WTC11 (cell line): ENCODE measurements around the gene OR51A2. TPM values are rescaled to one million over a fixed set of nuclear protein-coding genes. Genes with fewer than 3 reads are reported as not detected.
A peak's percentile ranks its signal among the peaks of the same experiment; 100 is the strongest.
"Not testable (repeated sequence)": the region's sequence is repeated elsewhere in the genome, so short reads cannot be mapped to it uniquely, and the experiment has no call there.

ENCODE experiments used
- ATAC-seq: fragments of 200-7000 bp; cut with Tn5 transposase; 2 replicates; pipeline ENCODE4 v1.10.0; 2021; ENCODE audit warnings: mild to moderate bottlenecking, moderate library complexity
- Bru-seq: library from RNA; stranded (reverse); fragments of 400-500 nt; gene quantifications from one replicate; lab custom pipeline; 2021; lab: Mats Ljungman, UMichigan
- CTCF ChIA-PET: fragments of 300-600 bp; sonication (Branson Sonifier 250); formaldehyde crosslinking; loops from one replicate; lab custom pipeline; 2021; ENCODE audit warnings: antibody characterized with exemption; lab: Charles Lee
- POLR2A ChIA-PET: fragments of 350-600 bp; sonication (Branson Sonifier 250); formaldehyde crosslinking; loops from one replicate; lab custom pipeline; 2021; ENCODE audit warnings: antibody characterized with exemption; lab: Charles Lee
- DNase-seq: peaks from one replicate; pipeline ENCODE4 v3.0.0; 2021; ENCODE audit warnings: low spot score
- H3K27ac Mint-ChIP-seq: 2 replicates; pipeline ENCODE4 v1.8.0; 2021; ENCODE audit warnings: mixed read lengths
- H3K27me3 Mint-ChIP-seq: 2 replicates; pipeline ENCODE4 v1.8.0; 2021; ENCODE audit warnings: low read depth, mild to moderate bottlenecking, moderate library complexity, mixed read lengths
- H3K36me3 Mint-ChIP-seq: 2 replicates; pipeline ENCODE4 v1.8.0; 2021; ENCODE audit warnings: mixed read lengths
- H3K4me1 Mint-ChIP-seq: 2 replicates; pipeline ENCODE4 v1.8.0; 2022; ENCODE audit warnings: mixed read lengths
- H3K4me3 Mint-ChIP-seq: 2 replicates; pipeline ENCODE4 v1.8.0; 2021; ENCODE audit warnings: mild to moderate bottlenecking, moderate library complexity, mixed read lengths
- H3K9me3 Mint-ChIP-seq: 2 replicates; pipeline ENCODE4 v1.8.0; 2021; ENCODE audit warnings: mixed read lengths
- FOXJ3 ChIP-seq: sonication (generic); formaldehyde crosslinking; IDR thresholded peaks from 2 replicates; pipeline ENCODE4 v1.9.0; 2021; ENCODE audit warnings: missing genetic modification reagents, mild to moderate bottlenecking, borderline replicate concordance
- MYBL2 ChIP-seq: sonication (generic); formaldehyde crosslinking; IDR thresholded peaks from 2 replicates; pipeline ENCODE4 v1.8.1; 2023; ENCODE audit warnings: mild to moderate bottlenecking, moderate library complexity, missing genetic modification reagents
- NFATC4 ChIP-seq: fragments of 250-450 bp; sonication (Bioruptor Pico); IDR thresholded peaks from 2 replicates; pipeline ENCODE4 v1.9.0; 2021; ENCODE audit warnings: mild to moderate bottlenecking
- long read RNA-seq, 3 experiments: library from RNA in 1 of 3; library from capped mRNA in 1 of 3; library from polyadenylated mRNA in 1 of 3; unstranded in 2 of 3; stranded (forward) in 1 of 3; transcript quantifications; one replicate each; pipeline ENCODE4 v2.0.0, GENCODE V29; 2021
- total RNA-seq: library from RNA; stranded (reverse); gene quantifications from 3 replicates; pipeline ENCODE4 v1.2.3, GENCODE V29; 2021
- TF ChIP-seq, protein P1 (sequence below): fragments of 250-450 bp; sonication (Bioruptor Pico); IDR thresholded peaks from 2 replicates; pipeline ENCODE4 v2.1.2; 2022; ENCODE audit warnings: mild to moderate bottlenecking, moderate library complexity
- TF ChIP-seq, protein P2 (sequence below): sonication (generic); formaldehyde crosslinking; IDR thresholded peaks from 2 replicates; pipeline ENCODE4 v1.8.0; 2022; ENCODE audit warnings: mild to moderate bottlenecking, missing genetic modification reagents
- TF ChIP-seq, protein P3 (sequence below): fragments of 200-600 bp; IDR thresholded peaks from 2 replicates; pipeline ENCODE4 v1.8.0; 2022; ENCODE audit warnings: antibody characterized with exemption
- TF ChIP-seq, protein P4 (sequence below): sonication (generic); formaldehyde crosslinking; IDR thresholded peaks from 2 replicates; pipeline ENCODE4 v1.8.1; 2022; ENCODE audit warnings: missing genetic modification reagents, borderline replicate concordance

OR51A2 gene, protein sequence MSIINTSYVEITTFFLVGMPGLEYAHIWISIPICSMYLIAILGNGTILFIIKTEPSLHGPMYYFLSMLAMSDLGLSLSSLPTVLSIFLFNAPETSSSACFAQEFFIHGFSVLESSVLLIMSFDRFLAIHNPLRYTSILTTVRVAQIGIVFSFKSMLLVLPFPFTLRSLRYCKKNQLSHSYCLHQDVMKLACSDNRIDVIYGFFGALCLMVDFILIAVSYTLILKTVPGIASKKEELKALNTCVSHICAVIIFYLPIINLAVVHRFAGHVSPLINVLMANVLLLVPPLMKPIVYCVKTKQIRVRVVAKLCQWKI
- total RNA-seq = not detected in 3 replicates
- Bru-seq, nascent RNA = not detected
- long read RNA-seq, experiment 1 = 0 reads
- long read RNA-seq, experiment 2 = 0 reads
- long read RNA-seq, experiment 3 = 0 reads

DNA sequence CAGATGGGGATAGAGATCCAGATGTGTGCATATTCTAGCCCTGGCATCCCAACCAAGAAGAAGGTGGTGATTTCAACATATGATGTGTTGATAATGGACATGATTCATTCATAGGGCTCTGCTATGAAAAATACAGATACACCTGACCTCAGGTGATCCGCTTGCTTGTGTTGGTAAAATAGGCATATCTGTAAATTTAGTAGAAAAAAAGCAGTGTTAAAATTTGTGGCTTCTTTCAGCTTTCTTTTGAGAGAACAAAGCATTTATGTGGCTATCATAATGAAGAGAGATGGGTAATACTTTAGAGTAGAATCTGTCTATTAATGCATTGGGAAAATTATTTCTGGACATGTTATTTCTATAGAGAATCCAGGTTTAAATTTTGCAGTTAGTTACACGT, at the start of gene OR51A2:
Gene OR51A2 (minus strand): TSS at position 101 of the 400 bp plus-strand sequence. CDS start 0 bp downstream, at position 101.
- H3K36me3 Mint-ChIP-seq, H3K9me3 Mint-ChIP-seq, H3K4me3 Mint-ChIP-seq, H3K27me3 Mint-ChIP-seq, H3K27ac Mint-ChIP-seq, CTCF ChIA-PET, DNase-seq, POLR2A ChIA-PET, ATAC-seq, H3K4me1 Mint-ChIP-seq: not testable (repeated sequence)

DNA sequence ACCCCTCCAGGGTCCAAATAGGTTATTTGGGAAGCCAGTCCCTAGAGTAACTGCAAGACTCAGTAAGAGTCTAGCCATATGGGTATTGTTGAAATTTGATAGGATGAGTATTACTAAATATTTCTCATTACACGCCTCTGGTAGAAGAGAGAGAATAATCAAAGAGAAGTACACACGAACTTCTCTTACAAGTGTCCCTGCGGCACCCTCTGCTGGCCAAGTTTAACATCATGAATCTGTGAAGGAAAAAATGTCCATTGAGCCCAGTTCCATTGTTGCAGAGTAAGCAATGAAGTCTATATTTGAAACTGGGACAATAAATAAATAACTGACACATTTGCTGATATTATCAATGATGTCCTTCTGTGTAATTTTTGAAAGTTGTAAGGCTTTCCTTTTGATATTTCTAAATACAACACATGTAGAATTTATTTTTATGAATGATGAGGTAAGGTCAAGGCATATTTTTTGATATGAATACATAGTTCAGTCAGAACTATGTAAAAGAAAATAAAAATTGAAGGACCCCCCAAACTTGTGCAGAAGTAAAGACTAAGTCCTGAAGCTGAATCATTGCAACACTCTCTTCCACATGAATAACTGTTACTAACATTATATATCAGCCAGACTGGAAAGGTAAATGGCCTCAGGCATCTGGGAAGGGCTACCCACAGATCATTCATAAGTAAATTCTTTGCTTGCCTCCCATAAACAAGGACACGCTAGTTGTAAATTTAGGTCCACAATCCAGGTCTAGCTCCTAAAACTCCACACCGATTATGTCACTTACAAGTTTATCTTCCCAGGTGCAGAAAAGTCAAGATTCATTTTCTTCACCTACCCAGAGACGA, 49.1 kb upstream of the OR51A2 start:
- ChIA-PET POLR2A (no interaction called here), CTCF (interaction anchor here (1.3 to 1.5 kb wide), 2 partner anchors 282 to 368 kb away, joined by 7 to 10 read pairs; partner anchors contain the start of gene OR51D1)
- H3K9me3 Mint-ChIP-seq = no peaks in the 10 kb centered on the region

DNA sequence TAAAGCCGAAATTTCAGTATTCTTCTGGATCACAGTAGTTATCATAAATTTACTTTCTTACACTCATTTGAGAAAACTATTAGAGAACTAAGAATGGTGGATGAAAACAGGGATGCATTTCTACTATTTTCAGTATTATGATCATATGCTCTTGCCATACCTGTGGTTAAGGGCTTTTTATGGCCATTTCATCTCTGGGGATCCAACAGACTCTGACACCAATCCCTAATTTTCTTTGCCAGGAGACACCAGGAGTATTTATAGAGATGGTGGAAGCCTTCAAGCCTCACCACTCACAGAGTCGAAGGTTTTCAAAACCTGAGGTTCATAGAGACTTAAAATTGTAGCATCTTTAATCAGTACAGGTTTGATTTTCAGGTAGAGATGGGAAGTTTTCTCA, 39.0 kb upstream of the OR51A2 start, which contains the start of gene OR51L1:
Gene OR51L1 (plus strand): TSS at position 301 of the 400 bp plus-strand sequence. CDS start 4,132 bp downstream, outside the sequence.
- H3K9me3 Mint-ChIP-seq = no peaks in the 10 kb centered on the region
- H3K27me3 Mint-ChIP-seq = 0 out of 2 replicates have a peak, but pooled peaks cover 3% of the 10 kb centered on the region
- POLR2A ChIA-PET = no interaction called here
- ATAC-seq (no peak), DNase-seq (no peak)
- H3K27ac Mint-ChIP-seq = no peak within 1 kb of the TSS
- H3K36me3 Mint-ChIP-seq = no peaks in the 10 kb centered on the region
- no peaks in the 10 kb centered on the region for H3K4me1 Mint-ChIP-seq
- H3K4me3 Mint-ChIP-seq = no peak within 1 kb of the TSS
- CTCF ChIA-PET = no interaction called here
- TF ChIP-seq, protein P1, sequence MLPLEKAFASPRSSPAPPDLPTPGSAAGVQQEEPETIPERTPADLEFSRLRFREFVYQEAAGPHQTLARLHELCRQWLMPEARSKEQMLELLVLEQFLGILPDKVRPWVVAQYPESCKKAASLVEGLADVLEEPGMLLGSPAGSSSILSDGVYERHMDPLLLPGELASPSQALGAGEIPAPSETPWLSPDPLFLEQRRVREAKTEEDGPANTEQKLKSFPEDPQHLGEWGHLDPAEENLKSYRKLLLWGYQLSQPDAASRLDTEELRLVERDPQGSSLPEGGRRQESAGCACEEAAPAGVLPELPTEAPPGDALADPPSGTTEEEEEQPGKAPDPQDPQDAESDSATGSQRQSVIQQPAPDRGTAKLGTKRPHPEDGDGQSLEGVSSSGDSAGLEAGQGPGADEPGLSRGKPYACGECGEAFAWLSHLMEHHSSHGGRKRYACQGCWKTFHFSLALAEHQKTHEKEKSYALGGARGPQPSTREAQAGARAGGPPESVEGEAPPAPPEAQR = no peak
- TF ChIP-seq, protein P2, sequence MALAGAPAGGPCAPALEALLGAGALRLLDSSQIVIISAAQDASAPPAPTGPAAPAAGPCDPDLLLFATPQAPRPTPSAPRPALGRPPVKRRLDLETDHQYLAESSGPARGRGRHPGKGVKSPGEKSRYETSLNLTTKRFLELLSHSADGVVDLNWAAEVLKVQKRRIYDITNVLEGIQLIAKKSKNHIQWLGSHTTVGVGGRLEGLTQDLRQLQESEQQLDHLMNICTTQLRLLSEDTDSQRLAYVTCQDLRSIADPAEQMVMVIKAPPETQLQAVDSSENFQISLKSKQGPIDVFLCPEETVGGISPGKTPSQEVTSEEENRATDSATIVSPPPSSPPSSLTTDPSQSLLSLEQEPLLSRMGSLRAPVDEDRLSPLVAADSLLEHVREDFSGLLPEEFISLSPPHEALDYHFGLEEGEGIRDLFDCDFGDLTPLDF (CRISPR knock-in tag) = no peak

More for the DNA sequence above, 49.1 kb upstream of the OR51A2 start:
- no peak overlapping the region for H3K27ac Mint-ChIP-seq
- DNase-seq (peak; percentile 52), ATAC-seq (peak; percentile 69)
- H3K36me3 Mint-ChIP-seq = no peaks in the 10 kb centered on the region
- H3K27me3 Mint-ChIP-seq = no peaks in the 10 kb centered on the region
- H3K4me1 Mint-ChIP-seq = peaks cover 5% of the 10 kb centered on the region; the same call in 1 of the 2 replicates
- H3K4me3 Mint-ChIP-seq = no peak overlapping the region
- TF ChIP-seq MYBL2 (CRISPR knock-in tag) = no peak
- TF ChIP-seq, protein P3, sequence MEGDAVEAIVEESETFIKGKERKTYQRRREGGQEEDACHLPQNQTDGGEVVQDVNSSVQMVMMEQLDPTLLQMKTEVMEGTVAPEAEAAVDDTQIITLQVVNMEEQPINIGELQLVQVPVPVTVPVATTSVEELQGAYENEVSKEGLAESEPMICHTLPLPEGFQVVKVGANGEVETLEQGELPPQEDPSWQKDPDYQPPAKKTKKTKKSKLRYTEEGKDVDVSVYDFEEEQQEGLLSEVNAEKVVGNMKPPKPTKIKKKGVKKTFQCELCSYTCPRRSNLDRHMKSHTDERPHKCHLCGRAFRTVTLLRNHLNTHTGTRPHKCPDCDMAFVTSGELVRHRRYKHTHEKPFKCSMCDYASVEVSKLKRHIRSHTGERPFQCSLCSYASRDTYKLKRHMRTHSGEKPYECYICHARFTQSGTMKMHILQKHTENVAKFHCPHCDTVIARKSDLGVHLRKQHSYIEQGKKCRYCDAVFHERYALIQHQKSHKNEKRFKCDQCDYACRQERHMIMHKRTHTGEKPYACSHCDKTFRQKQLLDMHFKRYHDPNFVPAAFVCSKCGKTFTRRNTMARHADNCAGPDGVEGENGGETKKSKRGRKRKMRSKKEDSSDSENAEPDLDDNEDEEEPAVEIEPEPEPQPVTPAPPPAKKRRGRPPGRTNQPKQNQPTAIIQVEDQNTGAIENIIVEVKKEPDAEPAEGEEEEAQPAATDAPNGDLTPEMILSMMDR = peak; percentile 52

DNA sequence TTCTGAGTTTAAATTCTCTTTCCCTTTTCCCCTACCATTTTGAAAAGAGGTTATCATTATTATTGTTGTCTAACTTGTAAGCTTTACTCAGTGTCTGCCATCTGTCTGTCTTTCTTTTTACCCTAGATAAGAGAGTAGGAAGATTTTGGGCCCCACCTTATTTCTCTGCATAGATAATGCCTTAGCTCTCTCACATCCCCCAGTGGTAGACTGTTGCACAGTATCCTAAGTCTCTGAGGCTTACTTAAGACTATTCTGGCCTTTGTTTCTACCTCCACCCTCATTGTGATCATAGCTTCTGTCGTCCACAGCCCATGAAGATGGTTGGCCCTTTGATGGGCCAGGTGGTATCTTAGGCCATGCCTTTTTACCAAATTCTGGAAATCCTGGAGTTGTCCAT, 35.5 kb upstream of the OR51A2 start:
- H3K9me3 Mint-ChIP-seq = no peaks in the 10 kb centered on the region
- H3K27ac Mint-ChIP-seq = no peak overlapping the region
- ATAC-seq (peak; percentile 76; the same call in 1 of the 2 replicates), DNase-seq (no peak)
- TF ChIP-seq, protein P4, sequence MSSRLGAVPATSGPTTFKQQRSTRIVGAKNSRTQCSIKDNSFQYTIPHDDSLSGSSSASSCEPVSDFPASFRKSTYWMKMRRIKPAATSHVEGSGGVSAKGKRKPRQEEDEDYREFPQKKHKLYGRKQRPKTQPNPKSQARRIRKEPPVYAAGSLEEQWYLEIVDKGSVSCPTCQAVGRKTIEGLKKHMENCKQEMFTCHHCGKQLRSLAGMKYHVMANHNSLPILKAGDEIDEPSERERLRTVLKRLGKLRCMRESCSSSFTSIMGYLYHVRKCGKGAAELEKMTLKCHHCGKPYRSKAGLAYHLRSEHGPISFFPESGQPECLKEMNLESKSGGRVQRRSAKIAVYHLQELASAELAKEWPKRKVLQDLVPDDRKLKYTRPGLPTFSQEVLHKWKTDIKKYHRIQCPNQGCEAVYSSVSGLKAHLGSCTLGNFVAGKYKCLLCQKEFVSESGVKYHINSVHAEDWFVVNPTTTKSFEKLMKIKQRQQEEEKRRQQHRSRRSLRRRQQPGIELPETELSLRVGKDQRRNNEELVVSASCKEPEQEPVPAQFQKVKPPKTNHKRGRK = no peak
- TF ChIP-seq NFATC4 = no peak
- no peak for TF ChIP-seq FOXJ3 (CRISPR knock-in tag)
- CTCF ChIA-PET = interaction anchor here (0.8 to 1.5 kb wide), 4 partner anchors 9 to 804 kb away, joined by 3 to 7 read pairs (median 5); no protein-coding TSS in a partner anchor
- no peaks in the 10 kb centered on the region for H3K36me3 Mint-ChIP-seq
- H3K4me1 Mint-ChIP-seq = no peaks in the 10 kb centered on the region
- 0 out of 2 replicates have a peak, but pooled peaks cover 3% of the 10 kb centered on the region for H3K27me3 Mint-ChIP-seq
- no peak overlapping the region for H3K4me3 Mint-ChIP-seq
- POLR2A ChIA-PET = no interaction called here
